Panc1 (cell line): ENCODE data around the gene DAB1. TPM values are rescaled to one million over a fixed set of nuclear protein-coding genes. Genes with fewer than 3 reads are reported as not detected.

Experiments
- ATAC-seq: fragments of 200-7000 bp; cut with Tn5 transposase; 2 replicates; pipeline ENCODE4 v1.9.1; 2020; ENCODE audit warnings: mild to moderate bottlenecking, moderate library complexity
- BruUV-seq: library from RNA; stranded (reverse); fragments of 400-500 nt; replicated peaks from 2 replicates; lab custom pipeline; 2021; lab: Mats Ljungman, UMichigan
- CTCF ChIA-PET: fragments of 300-600 bp; sonication (Branson Sonifier 250); formaldehyde crosslinking; loops from one replicate; lab custom pipeline; 2022; ENCODE audit warnings: antibody characterized with exemption; lab: Charles Lee
- POLR2A ChIA-PET: fragments of 300-600 bp; sonication (Branson Sonifier 250); formaldehyde crosslinking; loops from one replicate; lab custom pipeline; 2022; ENCODE audit warnings: antibody characterized with exemption; lab: Charles Lee
- DNase-seq: peaks from one replicate; pipeline ENCODE4 v3.0.0-alpha.2; 2010; ENCODE audit warnings: low read depth, low spot score
- H3K27ac ChIP-seq: 2 replicates; pipeline ENCODE4 v1.5.1; 2011; ENCODE audit warnings: mild to moderate bottlenecking, low read length, inconsistent platforms
- H3K27me3 ChIP-seq: fragments of 200-500 bp; sonication (Bioruptor generic); 2 replicates; pipeline ENCODE4 v1.6.0; 2014; ENCODE audit warnings: low read length, inconsistent platforms; ENCODE audit not compliant: control insufficient read depth, insufficient read depth
- H3K36me3 ChIP-seq: fragments of 200-500 bp; sonication (Bioruptor generic); 2 replicates; pipeline ENCODE4 v1.5.1; 2014; ENCODE audit warnings: inconsistent platforms, mild to moderate bottlenecking, low read length, moderate library complexity; ENCODE audit not compliant: control insufficient read depth, insufficient read depth
- H3K4me1 ChIP-seq: 2 replicates; pipeline ENCODE4 v1.5.1; 2011; ENCODE audit warnings: inconsistent platforms, mild to moderate bottlenecking, low read length, moderate library complexity; ENCODE audit not compliant: control insufficient read depth, insufficient read depth
- H3K4me3 ChIP-seq, 2 experiments: 2 replicates each; pipeline ENCODE4 v1.5.1; 2011 to 2012; ENCODE audit warnings: low read depth in 2 of 2, low read length in 2 of 2, mild to moderate bottlenecking in 2 of 2, inconsistent platforms in 1 of 2, moderate library complexity in 1 of 2
- H3K9me3 ChIP-seq: fragments of 200-500 bp; sonication (Bioruptor generic); 2 replicates; pipeline ENCODE4 v1.5.1; 2014; ENCODE audit warnings: low read depth, mild to moderate bottlenecking, inconsistent platforms, low read length, moderate library complexity; ENCODE audit not compliant: control insufficient read depth, insufficient read depth
- POLR2AphosphoS5 ChIP-seq: IDR thresholded peaks from 2 replicates; pipeline ENCODE4 v1.6.1; 2012; ENCODE audit warnings: mild to moderate bottlenecking, low read depth, low read length, moderate library complexity
- SIN3A ChIP-seq: IDR thresholded peaks from 2 replicates; pipeline ENCODE4 v1.6.1; 2012; ENCODE audit warnings: low read depth, mild to moderate bottlenecking, low read length, moderate library complexity, borderline replicate concordance; ENCODE audit not compliant: insufficient read depth
- TCF7L2 ChIP-seq: IDR thresholded peaks from 2 replicates; pipeline ENCODE4 v1.6.1; 2011; ENCODE audit warnings: mild to moderate bottlenecking, low read depth, low read length, inconsistent platforms
- in situ Hi-C: cut with HindIII; loops from 2 replicates; pipeline ENCODE4 v1.10.0; 2016; ENCODE audit warnings: low sequenced_read_pairs, low pct_unique_long_range_greater_than_20kb
- intact Hi-C: fragments of 100-400 bp; cut with micrococcal nuclease; formaldehyde crosslinking; loops from one replicate; pipeline ENCODE4 v1.10.0; 2022; ENCODE audit not compliant: unreplicated experiment
- total RNA-seq: library from RNA; stranded (reverse); gene quantifications from one replicate; pipeline ENCODE4 v1.2.1, GENCODE V29; 2021; ENCODE audit not compliant: unreplicated experiment
- TF ChIP-seq, protein P1 (sequence below), 2 experiments: IDR thresholded peaks; 2 replicates each; pipeline ENCODE4 v1.6.1; 2011 to 2012; ENCODE audit warnings: low read depth in 2 of 2, control low read depth in 1 of 2, low read length in 1 of 2, mild to moderate bottlenecking in 1 of 2, moderate library complexity in 1 of 2; ENCODE audit not compliant: insufficient read depth in 1 of 2
- TF ChIP-seq, protein P2 (sequence below): fragments of 450-650 bp; IDR thresholded peaks from 2 replicates; pipeline ENCODE4 v1.5.1; 2017; ENCODE audit warnings: mild to moderate bottlenecking

DAB1 gene
- total RNA-seq, 1 experiment from 2014 or later: 0.05 TPM

- POLR2A ChIA-PET: no interaction called here
- Histone ChIP-seq H3K36me3 (no peaks in the 10 kb centered on the region), H3K9me3 (no peaks in the 10 kb centered on the region), H3K27me3 (no peaks in the 10 kb centered on the region), H3K4me1 (no peaks in the 10 kb centered on the region), H3K4me3 (no peak overlapping the region), H3K27ac (no peak overlapping the region)
- ATAC-seq (no peak), DNase-seq (no peak)
- no TSS peak for BruUV-seq
- intact Hi-C loops (no loop called here), in situ Hi-C loops (no loop called here)
- CTCF ChIA-PET: no interaction called here
- TF ChIP-seq TCF7L2: no peak
- TF ChIP-seq, protein P1, sequence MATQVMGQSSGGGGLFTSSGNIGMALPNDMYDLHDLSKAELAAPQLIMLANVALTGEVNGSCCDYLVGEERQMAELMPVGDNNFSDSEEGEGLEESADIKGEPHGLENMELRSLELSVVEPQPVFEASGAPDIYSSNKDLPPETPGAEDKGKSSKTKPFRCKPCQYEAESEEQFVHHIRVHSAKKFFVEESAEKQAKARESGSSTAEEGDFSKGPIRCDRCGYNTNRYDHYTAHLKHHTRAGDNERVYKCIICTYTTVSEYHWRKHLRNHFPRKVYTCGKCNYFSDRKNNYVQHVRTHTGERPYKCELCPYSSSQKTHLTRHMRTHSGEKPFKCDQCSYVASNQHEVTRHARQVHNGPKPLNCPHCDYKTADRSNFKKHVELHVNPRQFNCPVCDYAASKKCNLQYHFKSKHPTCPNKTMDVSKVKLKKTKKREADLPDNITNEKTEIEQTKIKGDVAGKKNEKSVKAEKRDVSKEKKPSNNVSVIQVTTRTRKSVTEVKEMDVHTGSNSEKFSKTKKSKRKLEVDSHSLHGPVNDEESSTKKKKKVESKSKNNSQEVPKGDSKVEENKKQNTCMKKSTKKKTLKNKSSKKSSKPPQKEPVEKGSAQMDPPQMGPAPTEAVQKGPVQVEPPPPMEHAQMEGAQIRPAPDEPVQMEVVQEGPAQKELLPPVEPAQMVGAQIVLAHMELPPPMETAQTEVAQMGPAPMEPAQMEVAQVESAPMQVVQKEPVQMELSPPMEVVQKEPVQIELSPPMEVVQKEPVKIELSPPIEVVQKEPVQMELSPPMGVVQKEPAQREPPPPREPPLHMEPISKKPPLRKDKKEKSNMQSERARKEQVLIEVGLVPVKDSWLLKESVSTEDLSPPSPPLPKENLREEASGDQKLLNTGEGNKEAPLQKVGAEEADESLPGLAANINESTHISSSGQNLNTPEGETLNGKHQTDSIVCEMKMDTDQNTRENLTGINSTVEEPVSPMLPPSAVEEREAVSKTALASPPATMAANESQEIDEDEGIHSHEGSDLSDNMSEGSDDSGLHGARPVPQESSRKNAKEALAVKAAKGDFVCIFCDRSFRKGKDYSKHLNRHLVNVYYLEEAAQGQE (IDR thresholded peaks at IDR 0.05; ENCODE audit: insufficient read depth in 1 of 2, low read depth in 2 of 2, low read length in 1 of 2): no peak
- TF ChIP-seq, protein P2, sequence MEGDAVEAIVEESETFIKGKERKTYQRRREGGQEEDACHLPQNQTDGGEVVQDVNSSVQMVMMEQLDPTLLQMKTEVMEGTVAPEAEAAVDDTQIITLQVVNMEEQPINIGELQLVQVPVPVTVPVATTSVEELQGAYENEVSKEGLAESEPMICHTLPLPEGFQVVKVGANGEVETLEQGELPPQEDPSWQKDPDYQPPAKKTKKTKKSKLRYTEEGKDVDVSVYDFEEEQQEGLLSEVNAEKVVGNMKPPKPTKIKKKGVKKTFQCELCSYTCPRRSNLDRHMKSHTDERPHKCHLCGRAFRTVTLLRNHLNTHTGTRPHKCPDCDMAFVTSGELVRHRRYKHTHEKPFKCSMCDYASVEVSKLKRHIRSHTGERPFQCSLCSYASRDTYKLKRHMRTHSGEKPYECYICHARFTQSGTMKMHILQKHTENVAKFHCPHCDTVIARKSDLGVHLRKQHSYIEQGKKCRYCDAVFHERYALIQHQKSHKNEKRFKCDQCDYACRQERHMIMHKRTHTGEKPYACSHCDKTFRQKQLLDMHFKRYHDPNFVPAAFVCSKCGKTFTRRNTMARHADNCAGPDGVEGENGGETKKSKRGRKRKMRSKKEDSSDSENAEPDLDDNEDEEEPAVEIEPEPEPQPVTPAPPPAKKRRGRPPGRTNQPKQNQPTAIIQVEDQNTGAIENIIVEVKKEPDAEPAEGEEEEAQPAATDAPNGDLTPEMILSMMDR: no peak
- no peak for TF ChIP-seq POLR2AphosphoS5
- TF ChIP-seq SIN3A: no peak
Observed at GRCh38 chr1:57229076-57229475, 194.8 kb downstream of the DAB1 start.

GRCh38 chr1:57222801-57223200 lies 201.1 kb downstream of the DAB1 start:
- Histone ChIP-seq H3K9me3 (no peaks in the 10 kb centered on the region), H3K4me1 (no peaks in the 10 kb centered on the region), H3K27me3 (no peaks in the 10 kb centered on the region), H3K36me3 (no peaks in the 10 kb centered on the region), H3K4me3 (no peak overlapping the region), H3K27ac (no peak overlapping the region)
- no peak for ATAC-seq
- CTCF ChIA-PET: no interaction called here
- POLR2A ChIA-PET: no interaction called here
- TF ChIP-seq, protein P1 (IDR thresholded peaks at IDR 0.05; ENCODE audit: insufficient read depth in 1 of 2, low read depth in 2 of 2, low read length in 1 of 2): no peak
- TF ChIP-seq POLR2AphosphoS5 (no peak), TCF7L2 (no peak), SIN3A (no peak)
- TF ChIP-seq, protein P2: no peak
- intact Hi-C loops (no loop called here), in situ Hi-C loops (no loop called here)
- BruUV-seq: no TSS peak
- DNase-seq: no peak
